PFSK-1 (cell line): ENCODE results near the gene NFE2L1.

Experiments
- FOXP2 ChIP-seq: optimal IDR thresholded peaks from 2 replicates; pipeline ENCODE3; 2011; ENCODE audit warnings: borderline replicate concordance, control low read depth, inconsistent platforms; ENCODE audit not compliant: insufficient read depth; ENCODE audit errors: extremely low read length, extremely low read depth
- POLR2AphosphoS5 ChIP-seq: IDR thresholded peaks from 2 replicates; pipeline ENCODE4 v1.6.1; 2012; ENCODE audit warnings: low read depth, mild to moderate bottlenecking, control low read depth, low read length, moderate library complexity
- REST ChIP-seq, 2 experiments: IDR thresholded peaks; 2 replicates each; pipeline versions ENCODE4 v1.6.1 to v1.8.0; 2011 to 2012; ENCODE audit warnings: low read depth in 2 of 2, low read length in 2 of 2, control low read depth in 1 of 2, inconsistent platforms in 1 of 2, mild to moderate bottlenecking in 1 of 2, moderate library complexity in 1 of 2; ENCODE audit not compliant: insufficient read depth in 1 of 2
- SIN3A ChIP-seq: IDR thresholded peaks from 2 replicates; pipeline ENCODE4 v1.6.1; 2012; ENCODE audit warnings: mild to moderate bottlenecking, low read length, moderate library complexity, borderline replicate concordance; ENCODE audit not compliant: insufficient read depth
- TAF1 ChIP-seq: IDR thresholded peaks from 2 replicates; pipeline ENCODE4 v1.6.1; 2012; ENCODE audit warnings: low read length, control low read depth, borderline replicate concordance; ENCODE audit not compliant: insufficient read depth

NFE2L1 gene

GRCh38 chr17:48052956-48053757 lies 5.0 kb downstream of the NFE2L1 start:
- no peak for TF ChIP-seq POLR2AphosphoS5
- TF ChIP-seq SIN3A = peak; percentile 50; the same call in 1 of the 2 replicates
- TF ChIP-seq TAF1 = no peak

GRCh38 chr17:48053758-48054237 lies 5.6 kb downstream of the NFE2L1 start:
- no peak for TF ChIP-seq TAF1
- no peak for TF ChIP-seq FOXP2
- no peak for TF ChIP-seq SIN3A
- TF ChIP-seq POLR2AphosphoS5 = no peak
- no peak for TF ChIP-seq REST (IDR thresholded peaks at IDR 0.05; ENCODE audit: insufficient read depth in 1 of 2, low read depth in 2 of 2, low read length in 2 of 2)

- TF ChIP-seq REST (IDR thresholded peaks at IDR 0.05; ENCODE audit: insufficient read depth in 1 of 2, low read depth in 2 of 2, low read length in 2 of 2) (no peak), FOXP2 (no peak), POLR2AphosphoS5 (no peak), TAF1 (no peak), SIN3A (no peak)
Observed at GRCh38 chr17:48054238-48055185, 6.4 kb downstream of the NFE2L1 start.

GRCh38 chr17:48055531-48056245 lies 7.5 kb downstream of the NFE2L1 start:
- TF ChIP-seq POLR2AphosphoS5 (peak; percentile 26; the same call in 1 of the 2 replicates), TAF1 (no peak)

- TF ChIP-seq FOXP2 = no peak
- TF ChIP-seq SIN3A = no peak
- no peak for TF ChIP-seq TAF1
- no peak for TF ChIP-seq POLR2AphosphoS5
- no peak for TF ChIP-seq REST (IDR thresholded peaks at IDR 0.05; ENCODE audit: insufficient read depth in 1 of 2, low read depth in 2 of 2, low read length in 2 of 2)
Observed at GRCh38 chr17:48056246-48056745, 8.1 kb downstream of the NFE2L1 start.
